Measurements from ENCODE around the gene TM4SF18. TPM values are rescaled to one million over a fixed set of nuclear protein-coding genes. Genes with fewer than 3 reads are reported as not detected.
A peak's percentile ranks its signal among the peaks of the same experiment; 100 is the strongest.

The TM4SF18 gene
- total RNA-seq, 1 donor from 2014 or later, result not detected

- no peak for DNase-seq (ENCODE audit: low read depth, low spot score)
- no peaks in the 10 kb centered on the region for H3K4me1 Mint-ChIP-seq
- no peaks in the 10 kb centered on the region for H3K36me3 Mint-ChIP-seq (ENCODE audit: low read depth)
- no peak overlapping the region for H3K27ac Mint-ChIP-seq (ENCODE audit: unreplicated experiment)
- no peaks in the 10 kb centered on the region for H3K9me3 Mint-ChIP-seq
- H3K27me3 Mint-ChIP-seq (ENCODE audit: low read depth), result peaks cover 79% of the 10 kb centered on the region
- H3K4me3 Mint-ChIP-seq, result no peak overlapping the region
- TF ChIP-seq CTCF (conservative IDR thresholded peaks at IDR 0.05), result no peak
Observed at GRCh38 chr3:149356044-149356592, 22.7 kb upstream of the TM4SF18 start.

GRCh38 chr3:149353581-149354184, 20.2 kb upstream of the TM4SF18 start:
- DNase-seq (ENCODE audit: low read depth, low spot score), result no peak
- no peaks in the 10 kb centered on the region for H3K9me3 Mint-ChIP-seq
- H3K4me3 Mint-ChIP-seq, result no peak overlapping the region
- H3K27ac Mint-ChIP-seq (ENCODE audit: unreplicated experiment), result no peak overlapping the region
- H3K4me1 Mint-ChIP-seq, result no peaks in the 10 kb centered on the region
- no peaks in the 10 kb centered on the region for H3K36me3 Mint-ChIP-seq (ENCODE audit: low read depth)
- no peak for TF ChIP-seq CTCF (conservative IDR thresholded peaks at IDR 0.05)
- H3K27me3 Mint-ChIP-seq (ENCODE audit: low read depth), result peaks cover 84% of the 10 kb centered on the region

- DNase-seq (ENCODE audit: low read depth, low spot score), result peak; percentile 24
- H3K9me3 Mint-ChIP-seq, result no peaks in the 10 kb centered on the region
- H3K27ac Mint-ChIP-seq (ENCODE audit: unreplicated experiment), result no peak overlapping the region
- H3K27me3 Mint-ChIP-seq (ENCODE audit: low read depth), result peaks cover 85% of the 10 kb centered on the region
- peak; percentile 69 for TF ChIP-seq CTCF (conservative IDR thresholded peaks at IDR 0.05)
- H3K36me3 Mint-ChIP-seq (ENCODE audit: low read depth), result no peaks in the 10 kb centered on the region
- H3K4me3 Mint-ChIP-seq, result no peak overlapping the region
- no peaks in the 10 kb centered on the region for H3K4me1 Mint-ChIP-seq
Observed at GRCh38 chr3:149352556-149352955, 19.1 kb upstream of the TM4SF18 start.

- no peak overlapping the region for H3K4me3 Mint-ChIP-seq
- H3K4me1 Mint-ChIP-seq, result no peaks in the 10 kb centered on the region
- TF ChIP-seq CTCF (conservative IDR thresholded peaks at IDR 0.05), result no peak
- DNase-seq (ENCODE audit: low read depth, low spot score), result no peak
- no peaks in the 10 kb centered on the region for H3K36me3 Mint-ChIP-seq (ENCODE audit: low read depth)
- H3K9me3 Mint-ChIP-seq, result no peaks in the 10 kb centered on the region
- peaks cover 33% of the 10 kb centered on the region for H3K27me3 Mint-ChIP-seq (ENCODE audit: low read depth)
- H3K27ac Mint-ChIP-seq (ENCODE audit: unreplicated experiment), result no peak overlapping the region
Observed at GRCh38 chr3:149343951-149344350, 10.5 kb upstream of the TM4SF18 start.

GRCh38 chr3:149342413-149343380, 9.3 kb upstream of the TM4SF18 start:
- H3K36me3 Mint-ChIP-seq (ENCODE audit: low read depth), result no peaks in the 10 kb centered on the region
- TF ChIP-seq CTCF (conservative IDR thresholded peaks at IDR 0.05), result no peak
- H3K9me3 Mint-ChIP-seq, result peaks cover 2% of the 10 kb centered on the region
- peaks cover 21% of the 10 kb centered on the region for H3K27me3 Mint-ChIP-seq (ENCODE audit: low read depth)
- H3K4me3 Mint-ChIP-seq, result no peak overlapping the region
- DNase-seq (ENCODE audit: low read depth, low spot score), result no peak
- H3K4me1 Mint-ChIP-seq, result no peaks in the 10 kb centered on the region
- H3K27ac Mint-ChIP-seq (ENCODE audit: unreplicated experiment), result no peak overlapping the region

All from neural crest cell (in vitro differentiated cells).